HG02870 (cell line): ENCODE results near the gene PNPLA5.

Experiments
- ATAC-seq: cut with Tn5 transposase; IDR thresholded peaks from one replicate; pipeline ENCODE4 v1.9.1; 2021; ENCODE audit warnings: mild to moderate bottlenecking, moderate library complexity; ENCODE audit not compliant: unreplicated experiment

Gene PNPLA5

DNA sequence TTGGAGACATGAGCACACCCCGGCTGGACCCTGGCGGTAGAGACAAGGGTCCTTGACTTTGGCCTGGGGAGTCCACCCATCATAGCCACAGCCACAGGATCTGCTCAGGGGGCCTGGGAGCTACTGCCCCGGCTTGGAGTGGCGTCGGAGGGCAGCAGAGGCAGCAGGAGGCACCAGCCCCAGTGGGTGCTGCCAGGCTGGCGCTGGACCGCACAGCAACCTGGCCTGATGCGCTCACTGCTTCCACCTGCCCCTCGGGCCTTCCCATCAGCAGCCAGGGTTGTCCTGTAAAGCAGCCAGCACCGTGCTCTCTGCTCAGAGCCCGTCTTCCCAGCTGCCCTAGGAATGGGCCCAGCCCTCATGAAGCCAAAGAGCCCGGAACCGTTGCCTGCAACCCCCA lies 51.4 kb downstream of the PNPLA5 start:
- no peak for ATAC-seq

DNA sequence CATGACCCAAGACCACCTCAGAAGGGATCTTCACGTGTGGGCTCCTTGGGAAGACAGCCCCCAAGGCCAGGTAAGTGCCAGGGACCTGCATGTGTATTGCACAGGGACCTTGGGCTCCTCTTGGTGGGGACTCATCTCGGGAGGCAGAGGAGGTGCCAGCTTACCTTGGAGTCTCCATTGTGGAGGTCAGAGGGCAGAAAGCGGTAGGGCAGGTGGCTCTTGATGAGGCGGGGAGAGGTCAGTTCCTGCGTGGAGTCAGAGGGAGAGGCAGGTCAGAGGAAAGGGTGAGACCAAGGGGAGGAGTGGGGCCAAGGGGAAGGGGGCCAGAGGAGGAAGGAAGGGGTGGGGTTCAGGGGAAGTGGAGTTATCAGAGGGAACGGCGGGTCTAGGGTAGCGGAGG lies 52.0 kb downstream of the PNPLA5 start:
- ATAC-seq = no peak

DNA sequence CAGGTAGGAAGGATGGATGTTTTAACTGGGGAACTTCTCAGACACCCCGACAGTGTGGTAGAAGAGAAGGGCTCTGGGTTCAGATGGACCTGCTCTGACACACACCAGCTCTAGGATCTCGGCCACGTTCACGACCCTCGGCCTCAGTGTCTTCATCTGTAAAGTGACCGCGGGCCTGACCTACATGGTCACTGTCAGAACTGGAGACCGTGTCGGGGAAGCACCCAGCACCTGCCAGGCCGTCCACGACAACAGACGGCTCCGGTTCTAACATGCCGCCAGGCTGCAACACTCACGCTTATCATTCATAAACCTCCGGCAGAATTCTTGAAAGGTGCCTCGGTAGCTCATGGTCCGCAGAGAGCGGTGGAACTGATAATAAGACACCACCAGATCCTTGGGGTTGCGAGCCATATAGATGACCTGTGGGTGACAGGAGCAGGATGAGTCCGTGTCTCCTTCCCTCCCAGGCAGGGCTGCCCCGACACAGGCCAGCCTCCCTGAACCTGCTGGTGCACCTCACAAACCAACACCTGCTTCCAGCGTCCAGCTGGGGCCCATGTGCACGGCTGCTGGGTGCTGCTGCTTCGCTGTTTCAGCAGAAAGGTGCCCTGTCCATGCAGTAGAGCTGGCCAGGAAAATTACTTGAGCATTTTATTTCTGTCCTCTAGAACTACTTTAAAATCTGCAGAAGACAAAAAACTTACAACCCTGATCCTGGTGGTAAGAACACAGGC lies 53.1 kb downstream of the PNPLA5 start:
- no peak for ATAC-seq

DNA sequence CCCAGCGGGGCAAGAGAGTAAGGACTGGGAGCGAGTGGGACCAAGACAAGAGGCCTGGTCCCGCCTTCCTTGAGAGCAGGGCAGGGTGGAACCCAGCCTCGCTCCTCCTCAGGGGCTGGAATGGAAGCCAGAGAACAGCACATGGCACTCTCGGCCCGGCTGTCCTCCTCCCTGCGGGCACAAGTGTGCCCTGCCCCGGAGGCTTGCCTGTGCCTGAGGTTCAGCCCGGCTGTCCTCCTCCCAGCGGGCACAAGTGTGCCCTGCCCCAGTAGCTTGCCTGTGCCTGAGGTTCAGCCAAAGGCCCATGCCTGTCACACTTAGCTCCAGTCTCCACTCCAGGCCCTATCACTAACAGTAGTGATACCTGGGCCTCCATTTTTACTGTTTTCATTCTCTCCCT lies 53.7 kb downstream of the PNPLA5 start:
- ATAC-seq = no peak

DNA sequence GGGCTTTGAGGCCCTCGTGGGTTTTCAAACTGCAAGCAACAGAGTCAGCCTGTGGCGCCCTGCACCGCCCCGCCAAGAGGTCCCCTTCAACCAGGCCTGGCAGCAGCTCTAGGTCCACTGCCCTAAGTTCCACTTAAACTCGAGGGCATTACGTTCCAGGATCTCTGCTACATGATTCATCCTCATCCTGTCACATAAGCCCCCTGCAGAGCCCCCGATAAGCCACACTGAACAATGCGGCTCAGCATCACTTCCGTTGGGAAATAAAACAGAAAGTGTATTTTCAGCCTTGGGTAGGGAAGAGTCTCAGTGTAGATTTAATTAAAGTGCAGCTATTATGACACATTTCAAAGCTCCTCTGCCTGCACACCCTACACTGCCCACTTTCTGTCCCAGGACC lies 54.1 kb downstream of the PNPLA5 start:
- ATAC-seq = no peak

DNA sequence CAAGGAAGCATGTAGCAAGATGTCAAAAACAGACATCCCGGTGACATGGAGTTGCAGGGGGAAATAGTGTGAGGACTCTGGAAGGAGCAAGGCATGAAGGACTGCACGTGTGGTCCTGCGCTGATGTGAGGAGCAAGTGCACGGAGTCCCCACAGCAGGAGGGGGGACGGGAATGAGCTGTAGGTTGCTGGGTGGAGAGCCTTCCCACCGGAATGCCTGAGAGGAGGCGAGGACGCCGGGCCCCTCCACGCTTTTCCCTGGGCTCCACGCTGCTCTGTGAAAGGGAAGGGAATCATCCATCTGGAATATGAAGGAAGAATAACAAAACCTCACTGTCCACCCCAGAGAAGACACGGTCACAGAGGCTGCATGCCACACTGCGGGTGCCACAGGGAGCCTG lies 56.1 kb downstream of the PNPLA5 start:
- no peak for ATAC-seq

DNA sequence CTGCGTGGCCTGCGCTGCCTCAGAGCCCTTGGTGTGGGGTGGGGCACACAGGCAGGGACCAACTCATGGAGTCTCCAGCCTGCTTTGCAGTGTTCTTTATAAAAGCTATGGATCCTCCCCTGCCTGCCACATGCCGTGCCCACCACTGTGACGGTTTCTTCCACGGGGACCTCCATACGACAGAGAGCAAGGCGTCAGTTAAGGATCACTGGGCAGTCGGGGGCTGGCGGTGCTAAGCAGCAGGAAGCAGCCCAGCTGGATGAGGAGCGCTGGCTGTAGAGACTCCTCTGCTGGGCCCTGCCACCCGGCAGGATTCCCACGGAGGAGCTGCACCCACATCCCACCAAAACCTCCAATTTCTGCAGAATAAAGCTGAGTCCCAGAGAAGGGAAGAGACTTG lies 56.6 kb downstream of the PNPLA5 start:
- no peak for ATAC-seq

DNA sequence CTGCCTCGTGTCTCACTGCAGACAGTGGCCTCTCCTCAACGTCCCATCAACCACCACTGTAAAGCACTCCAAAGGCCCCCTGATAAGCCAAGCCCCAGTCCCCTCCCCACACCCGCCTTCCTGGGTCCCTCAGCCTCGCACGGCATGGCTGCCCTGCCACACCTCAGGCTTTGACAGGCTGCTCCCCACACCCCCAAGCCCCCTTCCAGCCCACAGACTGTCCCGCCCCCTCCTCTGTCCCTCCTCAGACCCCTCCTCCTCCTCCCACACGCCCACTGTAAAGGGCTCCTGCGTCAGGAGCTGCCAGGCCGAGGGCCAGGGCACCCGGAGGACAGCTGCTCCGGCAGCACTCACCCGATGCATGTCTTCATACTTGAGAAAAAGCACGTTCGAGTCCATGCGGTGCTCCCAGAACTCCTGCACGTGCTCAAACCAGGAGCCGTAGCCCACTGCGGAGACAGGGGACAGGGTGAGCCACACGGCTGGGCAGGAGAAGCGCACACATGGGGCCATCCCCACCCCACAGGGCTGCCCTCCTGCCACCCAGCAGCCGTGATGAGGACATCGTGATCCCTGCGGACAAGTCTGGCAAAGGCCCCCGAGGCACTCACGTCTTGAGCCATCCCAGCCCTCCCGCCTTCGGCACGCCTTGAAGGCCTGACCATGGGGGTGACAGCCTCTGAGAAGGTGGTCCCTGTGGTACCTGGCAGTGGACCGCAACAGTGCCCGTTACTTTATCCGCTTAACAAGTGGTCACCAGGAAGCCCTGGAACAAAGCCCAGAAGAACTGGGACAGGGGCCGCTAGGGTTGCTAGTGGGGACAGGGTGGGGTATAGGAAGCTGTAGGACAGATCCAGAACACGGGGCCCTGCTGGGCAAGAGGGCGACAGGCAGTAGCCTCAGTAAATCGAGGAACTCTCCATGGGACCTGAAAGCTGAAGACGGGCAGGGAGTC lies 58.2 kb downstream of the PNPLA5 start:
- no peak for ATAC-seq

DNA sequence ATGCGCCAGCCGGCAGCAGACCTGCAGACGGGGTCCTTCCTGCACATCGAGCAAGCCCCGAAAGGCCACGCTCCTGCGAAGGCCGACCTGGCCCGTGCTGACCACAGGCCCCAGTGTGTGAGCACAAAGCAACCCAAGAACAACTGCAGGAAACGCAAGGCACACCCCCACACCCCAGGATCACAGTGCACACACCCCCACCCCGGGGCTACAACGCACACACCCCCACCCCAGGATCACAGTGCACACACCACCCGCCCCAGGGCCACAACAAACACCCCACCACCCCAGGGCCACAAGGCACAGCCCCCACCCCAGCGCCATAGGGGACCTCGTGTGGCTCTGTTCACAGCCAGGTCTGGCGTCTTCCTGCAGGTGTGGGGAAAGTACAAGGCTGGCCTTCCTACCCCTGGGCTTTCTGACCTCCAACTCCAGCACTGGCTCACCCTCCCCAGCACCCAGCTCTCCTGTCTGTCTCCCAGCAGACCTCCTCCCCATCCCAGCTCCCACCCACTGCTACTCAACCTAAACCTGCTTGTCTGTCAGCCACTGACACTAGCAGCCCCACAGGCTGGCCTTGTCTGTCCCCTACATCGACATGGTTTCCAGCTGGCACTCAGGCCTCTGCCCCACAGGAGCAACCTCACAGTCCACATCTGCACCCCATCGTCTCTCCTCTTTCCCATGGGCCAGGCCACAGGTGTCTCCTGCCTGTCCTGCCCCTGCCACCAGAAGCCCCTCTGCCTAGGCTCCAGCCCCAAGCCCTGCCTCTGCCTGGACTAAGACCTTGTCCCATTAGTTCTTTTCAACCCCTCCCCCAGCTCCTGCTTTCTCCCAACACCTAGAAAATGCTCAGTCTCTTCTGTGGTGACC lies 59.2 kb downstream of the PNPLA5 start:
- no peak for ATAC-seq

DNA sequence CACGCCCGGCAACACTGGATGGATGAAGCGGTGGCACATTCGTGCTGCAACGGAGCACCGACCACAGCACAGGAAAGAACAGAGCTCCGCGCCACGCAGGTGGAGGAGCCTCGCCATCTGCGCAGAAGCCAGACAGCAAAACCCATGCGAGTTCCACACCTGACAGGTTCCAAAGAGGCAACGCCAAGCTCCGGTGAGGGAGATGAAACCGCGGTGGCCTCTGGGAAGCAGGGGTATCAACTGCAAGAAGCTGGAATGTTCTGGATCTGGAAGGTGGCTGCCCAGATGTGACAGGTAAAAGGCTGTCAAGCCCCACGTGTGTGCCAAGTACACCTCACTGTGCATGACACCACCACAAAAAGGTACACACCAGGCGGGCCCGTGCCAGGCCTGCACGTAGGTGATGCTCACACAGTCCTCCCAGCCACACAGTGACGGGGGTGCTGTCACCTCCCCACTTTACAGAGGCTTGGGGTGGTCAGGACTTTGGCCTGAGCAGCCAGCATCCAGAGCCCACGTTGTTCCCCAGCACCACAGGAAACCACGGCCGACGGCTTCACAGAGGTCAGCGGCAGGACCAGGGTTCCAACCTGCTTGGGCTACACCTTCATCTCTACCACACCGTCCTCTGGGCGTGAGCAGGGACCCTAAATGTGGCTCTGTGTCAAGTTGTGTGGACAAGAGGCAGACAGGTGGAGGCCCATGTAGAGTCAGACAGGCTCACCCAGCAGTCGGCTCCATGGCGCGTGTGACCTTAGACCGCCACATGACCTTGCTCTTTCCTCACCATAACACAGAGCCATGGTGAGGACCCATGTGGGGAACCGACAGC lies 60.0 kb downstream of the PNPLA5 start:
- no peak for ATAC-seq

DNA sequence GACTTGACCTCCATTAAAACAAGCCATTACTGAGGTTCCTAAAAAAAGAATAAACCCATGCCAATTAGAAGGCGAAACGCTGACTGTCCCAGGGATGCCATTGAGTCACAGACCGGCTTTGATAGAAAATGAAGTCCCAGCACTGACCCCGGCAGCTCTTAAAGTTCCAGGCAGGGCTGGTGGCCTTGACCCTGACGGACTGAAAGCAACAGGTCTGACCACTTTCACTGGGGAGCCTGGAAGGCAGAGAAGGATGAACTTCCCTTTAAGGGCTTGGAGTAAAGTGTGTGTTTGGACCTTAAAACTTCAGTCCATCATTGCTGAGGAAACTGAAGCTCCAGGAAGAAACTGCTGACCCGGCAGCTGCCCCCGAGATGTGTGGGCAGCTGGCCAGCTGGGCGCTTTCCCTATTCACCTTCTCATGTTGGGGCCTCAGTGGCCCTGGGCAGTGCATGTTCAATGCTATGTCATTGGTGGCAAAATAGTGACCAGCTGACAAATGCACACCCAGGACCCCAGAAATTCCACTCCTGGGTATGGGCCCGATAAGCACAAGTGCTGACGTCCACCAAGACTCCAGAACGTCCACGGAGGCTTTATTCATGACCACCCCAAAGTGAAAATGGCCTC lies 60.8 kb downstream of the PNPLA5 start:
- ATAC-seq = no peak

DNA sequence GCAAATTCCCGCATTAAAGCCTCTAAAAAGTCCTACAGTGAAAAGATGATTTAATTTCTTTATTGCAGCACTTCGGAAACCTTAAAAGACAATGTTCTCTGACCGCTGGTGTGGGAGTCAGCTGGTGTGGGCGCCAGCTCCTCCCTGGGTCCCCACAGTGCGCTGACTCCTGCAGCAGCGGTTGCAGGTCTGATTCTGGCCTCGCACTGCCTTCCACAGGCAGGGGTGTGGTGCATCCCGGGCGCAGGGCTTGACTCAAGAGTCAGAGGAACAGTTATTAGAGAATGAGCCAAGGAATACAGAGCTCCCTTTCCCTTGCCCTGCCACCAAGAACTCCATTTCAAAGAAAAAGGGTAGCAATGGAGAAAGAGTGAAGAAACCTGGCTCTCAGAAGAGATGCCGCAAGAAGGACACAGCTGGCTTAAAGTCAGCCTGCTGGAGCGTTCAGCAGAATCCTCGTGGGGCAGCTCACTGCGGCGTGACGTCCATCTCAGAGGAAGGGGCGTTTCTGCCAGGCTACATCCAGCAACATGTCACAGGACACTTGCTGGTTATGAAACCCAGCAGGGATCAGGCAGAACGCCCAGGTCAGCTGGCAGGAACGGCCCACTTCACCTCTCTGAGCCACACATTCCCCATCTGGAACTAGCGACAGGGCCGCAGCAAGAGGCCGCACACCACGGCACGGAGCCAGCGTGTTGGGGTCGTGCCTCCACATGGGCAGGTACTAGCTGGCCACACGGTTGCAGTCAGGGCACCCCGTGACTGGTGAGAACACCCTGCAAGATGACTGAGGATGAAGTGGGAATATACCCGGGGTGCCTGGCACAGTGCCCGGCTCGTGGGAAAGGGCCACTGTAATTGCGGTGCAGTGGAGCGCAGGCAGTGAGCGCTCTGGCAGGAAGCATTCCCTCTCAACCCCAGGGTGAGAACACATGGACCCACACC lies 61.6 kb downstream of the PNPLA5 start:
- ATAC-seq = no peak
